GM19467 (cell line): ENCODE measurements around the gene DAW1.
"Not testable (repeated sequence)": the region's sequence is repeated elsewhere in the genome, so short reads cannot be mapped to it uniquely, and the experiment has no call there.

Experiments
- ATAC-seq: cut with Tn5 transposase; IDR thresholded peaks from one replicate; pipeline ENCODE4 v1.9.1; 2021; ENCODE audit warnings: mild to moderate bottlenecking, moderate library complexity; ENCODE audit not compliant: unreplicated experiment

DAW1 gene

DNA sequence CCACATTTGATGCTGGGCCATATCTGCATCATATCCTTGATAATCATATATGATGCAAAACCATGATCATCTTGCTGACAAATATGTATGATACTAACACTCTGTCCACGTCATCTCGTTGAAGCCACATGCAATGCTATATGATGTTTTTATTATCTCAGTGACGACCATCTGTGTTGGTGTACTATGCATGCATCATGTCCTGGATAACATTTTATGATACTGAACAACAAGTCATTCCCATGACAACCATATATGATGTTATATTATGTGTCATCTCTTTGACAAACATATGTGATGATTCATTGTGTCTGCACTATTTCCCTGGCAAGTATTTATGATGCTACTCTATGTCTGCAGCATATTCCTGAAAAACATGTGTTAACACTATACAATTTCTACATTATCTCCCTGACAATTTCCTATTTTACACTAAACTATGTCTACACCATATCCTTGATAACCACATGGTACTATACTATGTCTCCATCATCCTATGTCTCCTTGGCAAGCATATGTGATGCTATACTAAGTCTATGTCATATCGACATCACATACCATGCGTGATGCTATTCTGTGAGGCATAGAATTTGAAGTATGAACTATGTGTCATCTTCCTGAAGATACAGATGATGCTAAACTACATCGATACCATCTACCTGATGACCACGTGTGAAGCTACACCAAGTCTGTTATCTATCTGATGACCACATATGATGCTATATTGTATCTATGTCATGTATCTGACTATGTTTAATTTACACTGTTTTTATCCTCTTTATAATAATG lies 37.0 kb downstream of the DAW1 start:
- no peak for ATAC-seq

DNA sequence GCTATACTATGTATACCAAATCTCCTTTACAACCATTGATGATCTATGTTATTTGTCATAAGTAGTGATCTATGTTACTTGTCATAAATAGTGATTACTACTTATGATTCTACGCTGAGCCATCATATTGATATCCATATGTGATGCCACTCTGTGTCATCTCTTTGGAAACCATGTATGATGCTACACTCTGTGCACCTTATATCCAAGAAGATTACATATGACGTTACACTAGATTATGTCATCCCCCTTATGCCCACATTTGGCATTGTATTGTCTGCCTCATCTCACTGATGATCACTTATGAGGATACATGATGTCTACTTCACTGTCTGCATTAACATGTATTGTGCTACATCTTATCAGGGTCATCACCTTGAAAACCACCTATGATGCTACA lies 42.9 kb downstream of the DAW1 start:
- no peak for ATAC-seq

DNA sequence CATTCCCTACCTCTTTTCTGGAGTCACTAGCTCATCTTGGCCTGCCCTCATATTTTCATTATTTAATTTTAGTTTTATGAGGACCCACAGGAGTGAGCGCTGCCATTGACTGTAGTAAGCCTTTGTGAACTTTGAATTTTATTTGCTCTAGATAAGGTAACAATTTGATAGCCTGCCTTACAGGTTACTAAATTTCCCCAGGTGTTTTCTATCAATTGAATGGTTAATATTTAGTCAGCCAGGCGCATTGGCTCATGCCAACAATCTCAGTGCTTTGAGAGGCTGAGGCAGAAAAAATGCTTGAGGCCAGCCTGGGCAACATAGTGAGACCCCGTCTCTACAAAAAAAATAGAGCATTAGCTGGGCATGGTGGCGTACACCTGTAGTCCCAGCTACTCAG lies 50.2 kb downstream of the DAW1 start:
- ATAC-seq: no peak

DNA sequence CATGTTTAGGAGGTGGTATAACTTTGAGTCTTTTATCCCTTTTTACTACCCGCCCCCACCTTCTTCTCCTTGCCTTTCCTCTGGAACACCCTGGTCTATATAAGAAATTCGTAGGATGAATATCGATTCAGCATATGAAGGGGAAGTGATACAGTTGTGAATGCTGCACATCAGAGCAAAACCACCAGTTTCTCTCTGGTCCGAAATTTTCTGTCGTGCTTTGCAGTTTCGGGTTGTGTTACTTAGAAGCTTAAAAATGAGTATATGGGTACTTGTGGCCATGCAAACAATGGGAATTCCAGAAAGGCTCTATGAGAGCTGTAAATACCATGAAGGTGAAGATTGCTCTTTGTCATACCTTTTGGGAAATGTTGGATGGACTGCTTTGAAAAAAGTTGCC lies 60.6 kb downstream of the DAW1 start:
- ATAC-seq: no peak

DNA sequence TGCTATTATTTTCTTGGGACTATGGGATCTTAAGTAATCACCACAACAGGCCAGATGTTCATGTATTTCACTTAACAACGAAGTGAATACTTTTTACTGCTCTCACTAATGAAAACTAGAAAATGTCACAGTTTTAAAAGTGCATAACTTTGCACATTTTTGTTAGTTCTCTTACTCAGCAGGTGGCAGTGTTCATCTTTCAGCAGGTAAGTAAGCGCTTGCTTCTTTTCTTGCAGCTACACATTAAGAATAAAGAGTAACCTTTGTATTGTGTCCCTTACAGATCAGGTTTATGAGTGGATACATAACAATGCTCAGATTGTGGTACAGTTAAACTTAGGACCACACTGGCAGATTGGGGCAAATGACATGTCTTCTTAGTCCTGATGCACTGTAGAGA lies 61.0 kb downstream of the DAW1 start:
- no peak for ATAC-seq

DNA sequence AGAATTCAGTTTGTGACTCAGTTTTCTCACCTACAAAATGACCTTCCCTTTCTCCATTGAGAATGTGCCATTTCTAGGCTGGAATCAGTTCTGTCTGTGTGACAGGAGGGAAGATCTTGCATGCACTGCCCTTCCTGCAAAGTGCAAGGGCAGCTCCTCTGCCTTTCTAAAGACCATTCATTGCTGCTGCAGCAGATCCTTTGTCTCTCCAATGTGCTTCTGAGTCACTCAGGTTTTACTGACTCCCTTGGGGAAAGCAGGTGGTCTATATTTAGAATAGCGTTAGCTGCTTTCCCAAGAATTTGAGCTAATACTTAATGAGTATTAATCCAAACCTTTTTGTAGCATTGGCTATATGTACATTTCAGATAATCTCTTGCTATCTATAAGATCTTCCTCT lies 62.5 kb downstream of the DAW1 start:
- ATAC-seq: no peak

DNA sequence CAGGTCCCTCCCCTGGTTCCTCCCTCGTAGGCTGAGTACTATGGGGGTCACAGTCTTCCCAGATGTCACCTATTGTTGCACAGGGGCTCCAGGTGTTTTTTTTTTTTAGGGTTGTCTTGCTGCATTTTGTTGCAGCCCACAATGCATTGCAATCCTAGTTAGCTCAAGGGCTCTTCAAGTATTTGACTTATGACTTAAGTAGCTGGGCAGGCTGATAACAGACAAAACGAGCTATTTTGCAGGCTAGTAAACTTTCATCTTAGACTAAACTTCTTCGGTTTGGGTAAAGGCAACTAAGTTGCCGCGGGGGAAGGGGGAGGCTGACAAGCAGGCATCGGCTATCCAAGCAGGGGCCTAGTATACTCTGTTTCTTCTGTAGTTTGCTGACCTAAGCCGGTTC lies 64.8 kb downstream of the DAW1 start:
- ATAC-seq: not testable (repeated sequence)

DNA sequence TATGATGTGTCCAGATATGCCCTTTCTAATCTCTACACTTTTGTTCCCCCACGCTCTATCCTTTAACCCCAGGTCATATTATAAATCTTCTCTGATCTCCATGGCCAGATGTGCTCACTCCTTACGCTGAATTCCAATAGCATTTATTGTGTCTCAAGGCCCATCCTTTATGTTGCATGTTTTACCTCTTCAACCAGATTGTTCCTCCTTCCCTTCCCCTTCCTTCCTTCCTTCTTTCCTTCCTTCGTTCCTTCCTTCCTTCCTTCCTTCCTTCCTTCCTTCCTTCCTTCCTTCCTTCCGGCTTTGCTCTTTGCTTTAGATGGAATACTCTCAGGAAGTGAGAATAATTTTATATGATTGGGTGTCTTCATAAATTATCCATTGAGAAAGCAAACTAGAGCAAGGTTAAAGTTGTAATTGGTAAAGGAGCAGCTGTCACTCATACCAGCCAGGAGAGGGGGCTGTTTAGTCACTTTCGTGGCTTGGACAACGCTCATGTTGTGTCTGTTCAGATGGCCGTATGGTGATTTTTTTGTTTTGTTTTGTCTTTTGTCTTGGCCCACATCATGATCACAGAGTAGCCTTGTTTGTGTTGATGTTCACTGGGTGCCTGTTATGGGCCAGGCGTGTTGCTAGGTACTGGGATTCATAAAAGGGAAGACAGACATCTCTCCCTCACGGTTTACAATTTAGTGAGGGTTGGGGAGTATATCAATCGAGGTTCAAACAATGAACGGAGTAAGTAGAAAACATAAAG lies 68.0 kb downstream of the DAW1 start:
- ATAC-seq: no peak

DNA sequence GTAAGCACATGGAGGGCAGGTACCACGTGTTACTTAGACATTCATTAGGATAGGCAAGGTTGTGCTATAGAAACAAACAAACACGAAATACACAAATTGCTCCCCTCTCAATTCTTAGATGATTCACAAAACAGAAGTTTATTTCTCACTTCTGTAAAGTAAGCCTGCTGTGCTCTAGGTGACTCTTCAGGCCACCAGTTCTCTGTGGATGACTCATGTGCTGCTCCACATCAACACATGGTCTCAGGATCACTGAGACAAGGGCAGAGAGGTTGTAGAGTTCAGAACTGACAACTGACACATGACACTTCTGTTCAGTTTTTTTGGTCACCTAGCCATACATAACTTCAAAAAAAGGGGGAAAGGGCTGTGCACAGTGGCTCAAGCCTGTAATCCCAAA lies 70.6 kb downstream of the DAW1 start:
- ATAC-seq: no peak

DNA sequence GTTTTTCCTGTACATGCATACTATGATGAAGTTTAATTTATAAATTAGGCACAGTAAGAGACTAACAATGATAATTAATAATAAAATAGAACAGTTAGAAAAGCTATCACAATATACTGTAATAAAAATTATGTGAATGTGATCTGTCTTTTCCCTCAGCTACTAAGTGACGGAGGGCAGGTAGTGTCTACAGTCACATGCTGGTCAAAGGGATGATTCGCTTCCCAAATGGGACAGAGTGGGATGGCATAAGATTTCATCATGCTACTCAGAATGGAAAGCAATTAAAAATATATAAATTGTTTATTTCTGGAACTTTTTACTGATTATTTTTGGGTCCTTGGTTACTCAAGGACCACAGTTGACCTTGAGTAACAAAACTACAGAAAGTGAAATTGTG lies 71.5 kb downstream of the DAW1 start:
- ATAC-seq: no peak

DNA sequence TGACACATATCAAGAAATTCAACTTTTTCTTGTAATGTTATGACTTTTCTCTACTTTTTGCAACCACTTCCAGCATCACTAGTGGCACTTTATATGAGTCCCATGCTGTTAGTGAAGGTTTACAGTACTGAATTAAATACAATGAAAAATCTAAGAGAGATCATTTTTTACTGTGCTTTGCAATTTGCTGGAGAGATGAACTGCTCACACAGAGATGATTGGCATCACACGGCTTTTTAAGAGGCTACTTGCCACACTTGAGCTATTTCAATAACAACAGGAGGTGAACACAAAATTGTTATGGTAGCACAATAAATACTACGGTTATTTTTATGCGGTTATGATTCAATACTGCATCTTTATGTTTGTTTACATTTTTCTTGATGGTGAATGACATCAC lies 88.9 kb downstream of the DAW1 start:
- no peak for ATAC-seq

DNA sequence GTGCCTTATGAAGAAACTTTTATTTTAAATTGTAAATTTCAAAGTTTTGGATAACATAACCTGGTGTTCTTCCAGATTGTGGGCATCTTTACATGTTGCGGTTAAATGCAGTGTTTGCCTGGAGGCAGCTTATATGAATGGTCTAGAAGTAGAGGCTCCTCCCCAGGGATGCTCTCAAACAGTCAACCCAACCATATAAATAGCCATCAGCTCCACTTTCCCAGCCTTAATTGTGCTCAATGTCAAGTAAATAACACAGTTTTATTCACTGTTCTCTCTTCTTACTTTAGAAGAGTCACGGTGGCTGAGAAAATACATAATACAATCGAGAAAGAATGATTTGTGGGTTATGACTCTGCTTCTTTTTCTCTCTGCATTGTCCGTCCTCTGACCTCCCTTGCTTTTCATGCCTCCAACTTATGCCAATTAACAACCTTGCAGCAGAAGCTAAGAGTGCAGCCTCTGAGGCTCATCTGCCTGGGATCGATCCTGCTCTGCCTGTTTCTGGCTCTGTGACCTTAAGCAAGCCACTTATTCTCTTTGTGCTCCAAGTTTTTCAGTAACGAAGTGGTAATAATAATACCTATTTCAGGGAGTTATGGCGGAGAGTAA lies 100.3 kb downstream of the DAW1 start:
- ATAC-seq: no peak

DNA sequence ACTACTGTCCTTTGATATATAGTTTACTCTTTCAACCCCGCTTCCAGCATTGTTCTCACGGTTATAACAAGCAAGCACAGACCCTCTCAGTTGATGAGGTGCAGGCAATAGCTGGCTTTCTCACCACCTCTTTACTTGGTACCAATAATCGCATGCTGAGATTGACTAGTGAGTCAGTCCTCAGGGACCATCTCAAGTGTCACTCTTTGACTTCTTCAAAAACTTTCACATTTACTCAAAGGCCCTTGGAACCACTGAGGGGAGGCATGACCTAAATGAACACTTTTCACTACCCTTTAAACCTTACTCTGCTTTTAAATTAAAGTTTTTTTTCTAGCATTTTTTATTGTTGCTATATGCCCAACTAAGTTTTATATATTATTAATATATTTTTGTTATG lies 101.8 kb downstream of the DAW1 start:
- ATAC-seq: no peak
